ENCODE results near the gene MATCAP1. TPM values are rescaled to one million over a fixed set of nuclear protein-coding genes. Genes with fewer than 3 reads are reported as not detected.
A peak's percentile ranks its signal among the peaks of the same experiment; 100 is the strongest.

Gene MATCAP1
- total and polyA plus RNA-seq, 2 of the 13 experiments (the other 11 are each of a cell fraction or from before 2014, with no cell fraction given): 11.2 to 24.5 TPM

DNA sequence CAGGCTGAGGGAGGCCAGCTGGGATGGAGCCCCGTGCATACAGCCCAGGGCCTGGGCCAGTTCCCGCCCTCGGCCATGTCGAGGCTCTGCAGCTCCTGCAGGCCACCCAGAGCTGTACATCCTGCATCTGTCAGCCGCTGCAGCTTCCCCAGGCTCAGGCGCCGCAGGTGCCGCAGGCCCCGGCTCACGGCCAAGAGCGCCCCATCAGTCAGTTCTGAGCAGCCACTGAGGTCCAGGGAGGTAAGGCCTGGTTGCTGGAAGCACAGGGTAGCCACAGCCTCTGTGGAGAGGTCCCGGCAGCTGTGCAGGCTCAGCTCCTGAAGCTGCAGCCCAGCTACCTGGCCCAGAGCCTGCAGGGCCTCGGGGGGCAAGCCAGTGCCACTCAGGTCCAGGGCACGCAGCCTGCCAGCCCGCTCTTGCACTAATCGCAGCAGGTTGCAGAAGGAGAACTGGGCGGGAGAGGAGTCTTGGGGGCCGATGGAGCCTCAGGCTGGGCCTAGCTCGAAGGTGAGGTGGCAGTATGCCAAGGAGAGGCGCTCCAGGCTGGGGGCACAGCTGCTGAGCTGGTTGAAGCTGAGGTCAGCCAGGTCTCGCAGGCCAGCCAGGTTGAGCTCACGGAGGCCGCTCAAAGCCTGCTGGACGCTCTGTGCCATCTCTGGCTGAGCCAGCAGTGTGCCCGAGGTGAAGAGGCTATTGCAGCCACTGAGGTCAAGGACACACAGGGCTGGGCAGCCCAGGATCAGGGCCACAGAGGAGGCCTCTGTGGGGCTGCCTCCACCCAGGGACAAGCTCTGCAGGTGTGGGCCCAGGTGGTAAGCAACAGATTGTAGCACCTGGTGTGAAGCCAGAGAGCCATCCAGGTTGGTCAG lies 26.5 kb upstream of the MATCAP1 start (continued):
- TF ChIP-seq, protein P1, sequence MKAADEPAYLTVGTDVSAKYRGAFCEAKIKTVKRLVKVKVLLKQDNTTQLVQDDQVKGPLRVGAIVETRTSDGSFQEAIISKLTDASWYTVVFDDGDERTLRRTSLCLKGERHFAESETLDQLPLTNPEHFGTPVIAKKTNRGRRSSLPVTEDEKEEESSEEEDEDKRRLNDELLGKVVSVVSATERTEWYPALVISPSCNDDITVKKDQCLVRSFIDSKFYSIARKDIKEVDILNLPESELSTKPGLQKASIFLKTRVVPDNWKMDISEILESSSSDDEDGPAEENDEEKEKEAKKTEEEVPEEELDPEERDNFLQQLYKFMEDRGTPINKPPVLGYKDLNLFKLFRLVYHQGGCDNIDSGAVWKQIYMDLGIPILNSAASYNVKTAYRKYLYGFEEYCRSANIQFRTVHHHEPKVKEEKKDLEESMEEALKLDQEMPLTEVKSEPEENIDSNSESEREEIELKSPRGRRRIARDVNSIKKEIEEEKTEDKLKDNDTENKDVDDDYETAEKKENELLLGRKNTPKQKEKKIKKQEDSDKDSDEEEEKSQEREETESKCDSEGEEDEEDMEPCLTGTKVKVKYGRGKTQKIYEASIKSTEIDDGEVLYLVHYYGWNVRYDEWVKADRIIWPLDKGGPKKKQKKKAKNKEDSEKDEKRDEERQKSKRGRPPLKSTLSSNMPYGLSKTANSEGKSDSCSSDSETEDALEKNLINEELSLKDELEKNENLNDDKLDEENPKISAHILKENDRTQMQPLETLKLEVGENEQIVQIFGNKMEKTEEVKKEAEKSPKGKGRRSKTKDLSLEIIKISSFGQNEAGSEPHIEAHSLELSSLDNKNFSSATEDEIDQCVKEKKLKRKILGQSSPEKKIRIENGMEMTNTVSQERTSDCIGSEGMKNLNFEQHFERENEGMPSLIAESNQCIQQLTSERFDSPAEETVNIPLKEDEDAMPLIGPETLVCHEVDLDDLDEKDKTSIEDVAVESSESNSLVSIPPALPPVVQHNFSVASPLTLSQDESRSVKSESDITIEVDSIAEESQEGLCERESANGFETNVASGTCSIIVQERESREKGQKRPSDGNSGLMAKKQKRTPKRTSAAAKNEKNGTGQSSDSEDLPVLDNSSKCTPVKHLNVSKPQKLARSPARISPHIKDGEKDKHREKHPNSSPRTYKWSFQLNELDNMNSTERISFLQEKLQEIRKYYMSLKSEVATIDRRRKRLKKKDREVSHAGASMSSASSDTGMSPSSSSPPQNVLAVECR (CRISPR knock-in tag; IDR thresholded peaks at IDR 0.05; ENCODE audit: borderline replicate concordance): peak; percentile 29
- TF ChIP-seq HHEX (CRISPR knock-in tag; IDR thresholded peaks at IDR 0.05) (no peak), NCOA1 (CRISPR knock-in tag; IDR thresholded peaks at IDR 0.05) (peak; percentile 64; the same call in 1 of the 2 replicates), RFXAP (CRISPR knock-in tag; IDR thresholded peaks at IDR 0.05; ENCODE audit: borderline replicate concordance) (peak; percentile 42; the same call in 1 of the 2 replicates), PITX1 (CRISPR knock-in tag; IDR thresholded peaks at IDR 0.05) (0 out of 2 replicates have a peak, but pooled peaks have one; percentile 31), GATAD2A (CRISPR knock-in tag; IDR thresholded peaks at IDR 0.05) (peak; percentile 44), STAT5B (CRISPR knock-in tag; IDR thresholded peaks at IDR 0.05) (no peak), XRCC5 (optimal IDR thresholded peaks at IDR 0.05; ENCODE audit: low read length) (peak; percentile 43), ZNF672 (CRISPR knock-in tag; IDR thresholded peaks at IDR 0.05) (0 out of 2 replicates have a peak, but pooled peaks have one; percentile 59), SAFB2 (CRISPR knock-in tag; IDR thresholded peaks at IDR 0.05; ENCODE audit: borderline replicate concordance, low read depth) (peak; percentile 54; the same call in 1 of the 2 replicates), PHF20 (CRISPR knock-in tag; IDR thresholded peaks at IDR 0.05) (no peak), FOXO1 (CRISPR knock-in tag; IDR thresholded peaks at IDR 0.05) (0 out of 2 replicates have a peak, but pooled peaks have one; percentile 10)
- TF ChIP-seq, protein P2, sequence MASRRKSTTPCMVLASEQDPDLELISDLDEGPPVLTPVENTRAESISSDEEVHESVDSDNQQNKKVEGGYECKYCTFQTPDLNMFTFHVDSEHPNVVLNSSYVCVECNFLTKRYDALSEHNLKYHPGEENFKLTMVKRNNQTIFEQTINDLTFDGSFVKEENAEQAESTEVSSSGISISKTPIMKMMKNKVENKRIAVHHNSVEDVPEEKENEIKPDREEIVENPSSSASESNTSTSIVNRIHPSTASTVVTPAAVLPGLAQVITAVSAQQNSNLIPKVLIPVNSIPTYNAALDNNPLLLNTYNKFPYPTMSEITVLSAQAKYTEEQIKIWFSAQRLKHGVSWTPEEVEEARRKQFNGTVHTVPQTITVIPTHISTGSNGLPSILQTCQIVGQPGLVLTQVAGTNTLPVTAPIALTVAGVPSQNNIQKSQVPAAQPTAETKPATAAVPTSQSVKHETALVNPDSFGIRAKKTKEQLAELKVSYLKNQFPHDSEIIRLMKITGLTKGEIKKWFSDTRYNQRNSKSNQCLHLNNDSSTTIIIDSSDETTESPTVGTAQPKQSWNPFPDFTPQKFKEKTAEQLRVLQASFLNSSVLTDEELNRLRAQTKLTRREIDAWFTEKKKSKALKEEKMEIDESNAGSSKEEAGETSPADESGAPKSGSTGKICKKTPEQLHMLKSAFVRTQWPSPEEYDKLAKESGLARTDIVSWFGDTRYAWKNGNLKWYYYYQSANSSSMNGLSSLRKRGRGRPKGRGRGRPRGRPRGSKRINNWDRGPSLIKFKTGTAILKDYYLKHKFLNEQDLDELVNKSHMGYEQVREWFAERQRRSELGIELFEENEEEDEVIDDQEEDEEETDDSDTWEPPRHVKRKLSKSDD (CRISPR knock-in tag; IDR thresholded peaks at IDR 0.05; ENCODE audit: low read depth): no peak
- TF ChIP-seq, protein P3, sequence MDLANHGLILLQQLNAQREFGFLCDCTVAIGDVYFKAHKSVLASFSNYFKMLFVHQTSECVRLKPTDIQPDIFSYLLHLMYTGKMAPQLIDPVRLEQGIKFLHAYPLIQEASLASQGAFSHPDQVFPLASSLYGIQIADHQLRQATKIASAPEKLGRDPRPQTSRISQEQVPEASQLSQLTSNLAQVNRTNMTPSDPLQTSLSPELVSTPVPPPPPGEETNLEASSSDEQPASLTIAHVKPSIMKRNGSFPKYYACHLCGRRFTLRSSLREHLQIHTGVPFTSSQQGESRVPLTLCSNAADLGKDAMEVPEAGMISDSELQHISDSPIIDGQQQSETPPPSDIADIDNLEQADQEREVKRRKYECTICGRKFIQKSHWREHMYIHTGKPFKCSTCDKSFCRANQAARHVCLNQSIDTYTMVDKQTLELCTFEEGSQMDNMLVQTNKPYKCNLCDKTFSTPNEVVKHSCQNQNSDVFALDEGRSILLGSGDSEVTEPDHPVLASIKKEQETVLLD (CRISPR knock-in tag; IDR thresholded peaks at IDR 0.05; ENCODE audit: low read depth): 0 out of 2 replicates have a peak, but pooled peaks have one; percentile 30
- TF ChIP-seq, protein P4, sequence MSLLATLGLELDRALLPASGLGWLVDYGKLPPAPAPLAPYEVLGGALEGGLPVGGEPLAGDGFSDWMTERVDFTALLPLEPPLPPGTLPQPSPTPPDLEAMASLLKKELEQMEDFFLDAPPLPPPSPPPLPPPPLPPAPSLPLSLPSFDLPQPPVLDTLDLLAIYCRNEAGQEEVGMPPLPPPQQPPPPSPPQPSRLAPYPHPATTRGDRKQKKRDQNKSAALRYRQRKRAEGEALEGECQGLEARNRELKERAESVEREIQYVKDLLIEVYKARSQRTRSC (CRISPR knock-in tag; IDR thresholded peaks at IDR 0.05; ENCODE audit: low read depth): no peak
- TF ChIP-seq, protein P5, sequence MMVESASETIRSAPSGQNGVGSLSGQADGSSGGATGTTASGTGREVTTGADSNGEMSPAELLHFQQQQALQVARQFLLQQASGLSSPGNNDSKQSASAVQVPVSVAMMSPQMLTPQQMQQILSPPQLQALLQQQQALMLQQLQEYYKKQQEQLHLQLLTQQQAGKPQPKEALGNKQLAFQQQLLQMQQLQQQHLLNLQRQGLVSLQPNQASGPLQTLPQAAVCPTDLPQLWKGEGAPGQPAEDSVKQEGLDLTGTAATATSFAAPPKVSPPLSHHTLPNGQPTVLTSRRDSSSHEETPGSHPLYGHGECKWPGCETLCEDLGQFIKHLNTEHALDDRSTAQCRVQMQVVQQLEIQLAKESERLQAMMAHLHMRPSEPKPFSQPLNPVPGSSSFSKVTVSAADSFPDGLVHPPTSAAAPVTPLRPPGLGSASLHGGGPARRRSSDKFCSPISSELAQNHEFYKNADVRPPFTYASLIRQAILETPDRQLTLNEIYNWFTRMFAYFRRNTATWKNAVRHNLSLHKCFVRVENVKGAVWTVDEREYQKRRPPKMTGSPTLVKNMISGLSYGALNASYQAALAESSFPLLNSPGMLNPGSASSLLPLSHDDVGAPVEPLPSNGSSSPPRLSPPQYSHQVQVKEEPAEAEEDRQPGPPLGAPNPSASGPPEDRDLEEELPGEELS (CRISPR knock-in tag; IDR thresholded peaks at IDR 0.05): no peak
- TF ChIP-seq, protein P6, sequence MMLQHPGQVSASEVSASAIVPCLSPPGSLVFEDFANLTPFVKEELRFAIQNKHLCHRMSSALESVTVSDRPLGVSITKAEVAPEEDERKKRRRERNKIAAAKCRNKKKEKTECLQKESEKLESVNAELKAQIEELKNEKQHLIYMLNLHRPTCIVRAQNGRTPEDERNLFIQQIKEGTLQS (CRISPR knock-in tag; IDR thresholded peaks at IDR 0.05): peak; percentile 10; the same call in 1 of the 2 replicates

All from HepG2 (cell line).